ENCODE data around the gene TBL1X.
"Not testable (repeated sequence)": the region's sequence is repeated elsewhere in the genome, so short reads cannot be mapped to it uniquely, and the experiment has no call there.

Gene TBL1X

DNA sequence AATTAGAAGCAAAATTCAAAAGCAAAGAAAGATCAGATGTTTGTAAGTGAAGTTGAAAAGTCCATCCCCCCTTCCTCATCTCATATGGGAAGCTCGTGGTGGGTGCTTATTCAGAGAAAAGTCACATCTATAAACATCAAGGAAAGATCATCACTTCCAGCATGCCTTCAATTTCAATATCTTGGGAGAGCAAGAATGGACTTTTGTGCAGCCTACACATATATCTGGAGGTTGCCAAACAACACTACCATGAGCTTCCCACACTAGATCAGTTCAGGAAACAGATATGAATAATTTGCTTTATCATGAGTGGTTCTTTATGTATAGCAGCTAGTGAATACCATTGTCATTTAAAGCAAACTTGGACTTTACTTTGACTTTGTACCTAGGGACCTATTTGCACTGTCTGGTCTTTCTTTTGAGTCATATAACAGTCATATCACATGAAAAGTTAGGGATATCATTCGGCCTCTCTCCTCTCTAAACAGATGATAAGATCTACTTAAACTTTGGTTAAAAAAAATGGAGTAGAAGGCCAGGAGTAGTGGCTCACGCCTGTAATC, 5.6 kb upstream of the TBL1X start:
- no peak for DNase-seq

DNA sequence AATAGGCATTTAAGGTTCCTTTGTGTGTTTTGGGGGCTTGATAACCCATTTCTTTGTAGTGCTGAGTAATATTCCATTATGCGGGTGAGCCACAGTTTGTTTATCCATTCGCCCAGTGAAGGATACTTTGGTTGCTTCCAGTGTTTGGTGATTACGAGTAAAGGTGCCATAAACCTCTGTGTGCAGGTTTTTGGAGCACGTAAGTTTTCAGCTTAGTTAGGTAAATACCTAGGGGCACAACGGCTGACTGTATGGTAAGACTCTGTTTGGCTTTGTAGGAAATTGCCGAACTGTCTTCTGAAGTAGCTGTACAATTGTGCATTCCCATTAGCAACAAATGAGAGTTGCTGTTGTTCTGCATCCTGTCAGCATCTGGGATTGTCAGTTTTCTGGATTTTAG, 3.8 kb upstream of the TBL1X start:
- DNase-seq = no peak

DNA sequence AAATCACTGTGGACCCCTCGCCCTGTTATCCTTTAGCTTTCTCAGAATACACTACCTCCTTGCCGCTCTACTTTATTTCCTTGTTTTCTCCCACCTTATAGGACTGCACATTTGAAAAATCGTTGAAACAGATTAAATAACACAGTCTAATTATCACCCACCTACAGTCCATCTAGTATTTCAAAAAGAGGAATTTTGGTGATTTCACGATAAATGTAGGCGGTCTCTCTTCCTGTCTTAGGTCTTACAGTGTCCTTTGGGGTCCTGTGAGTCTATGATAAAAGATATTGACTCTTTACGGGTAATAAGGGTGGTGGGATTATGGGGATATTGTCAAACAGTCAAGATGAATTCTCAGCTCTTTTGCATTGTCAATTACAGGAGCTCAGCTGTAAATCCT, 2.4 kb upstream of the TBL1X start:
- DNase-seq = no peak

DNA sequence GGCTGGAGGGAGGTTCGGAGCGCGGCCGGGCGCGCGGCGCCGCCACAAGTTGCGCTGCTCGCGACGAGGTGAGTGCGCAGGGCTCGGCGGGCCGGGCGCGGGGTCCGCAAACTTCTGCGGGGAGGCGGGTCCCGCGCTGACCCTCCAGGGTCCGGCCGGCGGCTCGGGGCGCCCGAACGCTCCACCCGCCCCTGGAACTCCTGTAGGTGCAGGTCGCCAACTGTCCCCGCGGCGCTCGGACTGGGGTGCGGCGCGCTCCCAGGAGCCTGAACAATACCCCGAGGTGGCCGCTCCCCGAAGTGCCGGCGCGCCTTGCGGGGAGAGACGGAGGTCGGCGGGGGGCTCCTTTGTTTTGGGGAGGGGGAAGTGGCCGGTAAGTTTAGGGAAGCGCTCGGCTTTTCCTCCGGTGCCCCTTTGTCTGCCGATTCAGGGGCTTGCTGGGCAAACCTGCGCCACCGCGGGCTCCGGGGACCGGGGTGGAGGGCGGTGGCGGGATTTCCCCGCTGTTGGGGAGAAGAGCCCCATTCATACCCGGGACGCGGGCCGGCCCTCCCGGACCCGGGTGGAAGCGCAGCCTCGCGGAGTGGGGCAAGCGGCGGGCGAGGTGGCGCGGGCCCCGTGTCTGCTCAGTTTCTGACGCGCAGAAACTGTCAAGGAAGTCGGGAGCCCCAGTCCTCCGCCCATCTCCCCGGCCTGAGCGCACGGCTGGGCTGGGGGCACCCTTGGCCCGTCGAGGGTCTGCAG, 694 bp downstream of the TBL1X start:
- DNase-seq = peak; percentile 36

DNA sequence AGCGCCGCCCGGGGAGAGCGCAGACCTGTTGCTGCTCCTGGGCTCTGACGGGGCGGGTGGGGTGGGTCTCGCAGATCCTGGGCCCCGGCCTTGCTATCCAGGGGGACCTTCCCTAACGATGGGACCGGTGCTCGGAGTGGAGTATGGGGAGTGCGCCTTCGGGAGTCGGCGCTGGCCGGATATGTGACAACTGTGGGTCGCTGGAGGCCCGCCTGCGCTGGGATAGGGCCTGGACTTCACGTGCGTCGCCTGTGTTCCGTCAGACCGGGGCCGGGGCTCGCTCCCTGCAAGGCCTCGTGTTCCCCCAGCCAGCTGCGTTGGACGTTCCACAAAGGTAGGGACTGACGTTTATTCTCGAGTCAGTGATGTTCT, 1.3 kb downstream of the TBL1X start:
- peak; percentile 41 for DNase-seq

DNA sequence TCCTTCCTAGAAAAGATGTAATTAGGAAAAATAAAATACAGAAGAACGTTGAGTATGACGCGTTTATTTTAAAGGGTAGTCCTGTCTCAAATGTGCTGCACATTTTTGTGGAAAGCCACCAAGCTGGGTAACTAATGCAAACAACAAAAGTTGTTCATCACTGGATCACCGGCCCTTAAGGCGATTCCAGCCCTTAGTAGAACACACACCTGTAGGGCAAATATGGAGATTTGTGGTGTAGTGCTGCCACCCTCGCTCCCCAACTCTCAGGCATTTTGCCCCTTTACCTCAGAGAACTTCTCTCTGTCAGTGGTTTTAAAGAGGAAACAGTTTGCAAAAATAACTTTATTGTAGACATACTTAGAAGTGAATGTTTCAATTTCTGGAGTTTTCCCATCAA, 1.9 kb downstream of the TBL1X start:
- DNase-seq = no peak

DNA sequence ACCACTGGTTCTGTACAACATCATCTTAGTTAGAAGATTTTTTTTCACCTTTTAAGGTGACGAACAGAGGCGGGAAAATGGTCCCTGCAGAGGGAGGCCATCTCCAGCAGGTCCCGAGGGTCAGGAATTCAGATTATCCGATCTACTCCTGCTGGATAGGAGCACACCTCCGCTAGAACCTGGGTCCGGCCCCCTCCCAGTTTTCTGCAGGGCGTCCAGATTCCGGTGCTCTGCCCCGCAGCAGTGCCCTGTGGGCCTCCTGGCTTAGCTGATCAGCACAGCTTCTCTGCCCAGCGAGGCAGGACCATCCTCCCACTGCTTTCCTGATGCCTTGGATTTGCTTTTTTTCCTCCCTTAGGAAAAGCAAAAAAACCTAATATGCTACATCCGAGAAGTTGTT, 2.3 kb downstream of the TBL1X start:
- DNase-seq = no peak

DNA sequence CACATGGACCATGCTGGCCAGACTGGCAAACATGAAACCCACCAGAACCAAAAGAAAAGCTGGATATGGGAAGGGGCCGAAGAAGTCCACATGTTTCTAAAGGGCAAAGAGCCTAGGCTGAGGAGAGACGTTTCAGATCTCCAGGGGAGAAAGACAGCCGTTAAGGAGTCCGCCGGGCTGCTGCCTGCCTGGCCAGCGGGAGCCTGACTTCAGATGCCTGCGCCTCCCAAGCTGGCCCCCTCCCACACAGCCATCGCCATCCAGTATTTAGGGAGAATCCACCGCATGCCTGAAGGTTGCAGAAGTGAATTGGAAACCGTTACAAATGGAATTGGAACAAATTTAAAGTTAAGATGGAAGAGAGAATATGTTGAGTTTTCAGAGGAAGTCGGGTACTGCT, 2.9 kb downstream of the TBL1X start:
- DNase-seq = no peak

DNA sequence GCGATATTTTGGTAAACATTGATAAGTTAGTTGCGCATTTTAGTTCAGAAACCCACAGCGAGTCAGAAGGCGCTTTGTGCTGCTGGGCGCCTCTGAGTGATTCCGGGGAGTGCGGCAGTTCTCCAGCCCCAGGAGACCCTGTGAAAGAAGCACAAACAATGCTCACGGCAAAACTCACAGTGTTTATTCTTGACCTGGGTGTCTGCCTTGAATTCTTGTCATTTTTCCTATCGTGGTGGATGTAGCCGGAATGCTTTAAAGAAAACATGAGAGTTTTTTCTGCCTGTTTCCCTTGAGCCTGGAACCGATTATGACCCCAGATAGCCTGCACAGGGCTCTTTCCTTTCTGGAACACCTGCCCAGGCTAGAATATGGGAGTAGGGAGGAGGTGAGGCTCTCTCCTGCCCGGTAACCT, 6.7 kb downstream of the TBL1X start:
- DNase-seq = no peak

DNA sequence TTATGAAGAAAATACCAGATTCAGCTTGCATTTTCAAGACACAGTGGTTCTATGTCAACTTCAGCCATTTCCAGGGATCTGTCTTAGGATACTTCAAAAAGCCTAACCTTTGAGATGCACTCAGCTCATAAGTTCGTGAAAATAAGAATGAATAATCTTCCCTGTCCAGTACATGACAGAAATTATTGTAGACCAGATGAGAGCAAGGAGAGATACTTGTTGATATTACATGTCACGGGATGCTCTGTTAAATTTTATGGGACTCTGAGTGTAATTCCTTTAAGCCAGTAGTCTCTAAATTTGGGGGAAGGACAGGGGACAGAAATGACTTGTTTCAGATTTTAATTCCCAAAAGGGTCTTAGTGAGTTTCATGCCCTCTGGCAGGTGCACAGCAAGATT, 8.8 kb downstream of the TBL1X start:
- no peak for DNase-seq

DNA sequence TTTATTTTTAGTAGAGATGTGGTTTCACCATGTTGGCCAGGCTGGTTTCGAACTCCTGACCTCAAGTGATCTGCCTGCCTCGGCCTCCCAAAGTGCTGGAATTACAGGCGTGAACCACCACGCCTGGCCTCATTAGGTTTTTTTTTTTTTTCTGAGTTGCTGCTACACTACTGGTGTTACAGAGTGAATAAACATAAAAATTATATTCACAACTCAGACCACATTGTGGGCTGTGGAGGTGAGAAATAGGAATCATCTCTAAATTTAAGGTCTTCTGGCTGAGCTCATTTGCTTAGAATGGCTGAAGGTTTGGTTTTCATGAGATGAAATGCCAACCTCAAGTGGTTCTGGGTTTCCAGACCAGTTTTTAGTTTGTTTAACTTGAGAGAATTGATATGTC, 10.6 kb downstream of the TBL1X start:
- DNase-seq = not testable (repeated sequence)

DNA sequence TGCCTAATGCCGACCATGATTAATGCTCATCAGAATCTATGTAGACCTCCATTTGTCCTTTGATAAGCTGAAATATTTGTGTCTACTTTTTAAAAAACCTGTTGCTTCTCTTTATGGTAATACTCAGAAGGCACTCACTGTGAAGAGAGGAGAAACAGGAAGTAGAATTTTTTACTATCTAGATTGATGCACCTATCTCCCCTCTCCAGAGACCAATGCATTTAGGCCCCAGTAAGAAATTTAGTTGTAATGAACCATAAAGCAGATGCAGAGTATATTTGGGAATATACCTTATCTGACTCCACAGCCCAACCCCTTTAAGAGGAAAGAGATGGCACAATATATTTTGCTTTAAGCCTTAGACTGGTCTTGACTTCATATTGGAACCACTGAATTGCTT, 11.1 kb downstream of the TBL1X start:
- DNase-seq = no peak

DNA sequence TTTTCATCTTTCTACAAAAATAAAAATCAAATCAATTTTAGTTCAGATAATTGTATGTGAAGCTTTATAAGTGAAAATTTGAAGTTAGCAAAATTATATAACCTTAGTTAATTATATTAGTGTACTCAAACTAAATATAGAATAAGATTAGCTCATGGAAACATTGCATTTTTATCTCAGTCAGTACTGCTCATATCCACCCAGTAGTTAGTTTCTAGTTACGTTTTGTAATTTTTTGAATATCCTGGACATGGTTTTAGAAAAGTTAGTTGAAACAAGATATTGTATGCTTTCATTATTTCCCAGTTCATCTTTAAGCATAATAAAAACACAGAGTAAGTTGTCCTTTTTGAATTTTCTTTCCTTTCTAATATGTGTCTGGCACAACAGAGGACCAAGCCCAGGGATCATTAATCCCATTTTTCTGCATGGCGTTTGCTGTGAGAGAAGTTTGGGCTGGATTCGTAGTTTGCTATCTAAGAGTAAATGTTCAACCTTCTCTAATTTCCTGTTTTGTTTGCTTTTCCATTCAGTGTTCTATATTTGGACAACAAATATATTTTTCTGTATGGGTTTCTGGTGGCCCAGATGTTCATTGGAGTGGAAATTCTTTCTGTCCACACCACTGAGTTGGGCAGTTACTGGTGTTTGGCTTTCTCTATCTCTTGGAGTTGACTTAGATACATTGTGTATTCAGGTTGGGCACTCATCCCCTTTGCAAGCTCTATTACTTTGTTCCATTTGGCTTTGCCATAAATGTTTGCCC, 12.1 kb downstream of the TBL1X start:
- no peak for DNase-seq

DNA sequence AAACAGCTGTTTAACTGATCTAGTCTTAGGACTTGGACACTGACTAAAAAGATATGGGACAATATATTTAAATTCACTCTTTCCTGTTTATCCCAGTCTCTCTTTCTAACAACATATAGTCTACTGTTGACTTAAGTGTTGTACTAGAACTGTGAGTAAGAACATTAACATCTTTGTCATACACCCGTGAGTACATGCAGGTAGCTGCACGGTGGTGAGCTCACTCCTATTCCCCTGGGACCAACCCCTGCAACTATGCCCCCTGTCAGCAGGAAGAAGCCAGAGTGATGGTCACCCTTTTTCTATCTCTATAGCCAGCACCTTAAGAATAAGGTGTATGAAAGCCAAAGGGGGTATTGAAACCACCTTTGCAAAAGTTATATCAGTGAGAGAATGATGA, 17.6 kb downstream of the TBL1X start:
- DNase-seq = no peak

DNA sequence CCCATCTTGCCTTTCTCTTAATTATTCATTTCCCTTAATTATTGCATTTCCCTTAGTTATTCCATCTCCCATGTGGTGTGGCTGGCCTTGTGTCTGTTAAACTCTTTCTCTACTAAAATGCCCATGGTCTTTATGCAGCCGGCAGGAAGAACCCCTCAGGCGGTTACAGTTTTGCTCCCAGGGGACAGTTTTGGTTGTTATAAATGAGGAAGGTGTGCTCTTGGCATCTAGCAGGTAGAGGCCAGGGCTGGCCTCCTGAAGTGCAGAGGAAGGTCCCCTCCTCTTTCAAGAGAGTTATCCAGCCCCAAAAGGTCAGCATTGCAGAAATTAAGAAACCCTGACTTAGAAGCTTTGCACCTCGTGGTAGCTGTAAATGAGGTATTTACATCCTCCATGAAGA, 18.0 kb downstream of the TBL1X start:
- DNase-seq = no peak

DNA sequence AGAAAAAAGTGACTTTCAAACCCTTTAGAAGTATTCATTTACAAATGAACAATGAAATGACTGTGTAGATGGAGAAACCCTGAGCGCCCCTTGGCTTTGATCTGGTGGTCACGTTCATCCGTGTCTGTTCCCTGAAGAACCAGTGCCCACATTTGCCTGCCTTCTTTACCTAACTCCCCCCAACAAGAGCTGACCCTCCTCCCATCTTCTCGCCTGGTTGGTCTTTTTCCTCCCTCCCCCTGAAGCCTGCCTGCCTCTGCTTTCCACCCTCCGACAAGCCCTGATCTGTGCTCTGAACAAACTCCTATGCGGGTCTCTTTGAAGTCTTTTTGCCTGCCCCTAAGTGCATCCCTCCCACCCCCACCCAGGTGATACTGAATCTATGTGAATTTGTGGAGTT, 18.5 kb downstream of the TBL1X start:
- no peak for DNase-seq

DNA sequence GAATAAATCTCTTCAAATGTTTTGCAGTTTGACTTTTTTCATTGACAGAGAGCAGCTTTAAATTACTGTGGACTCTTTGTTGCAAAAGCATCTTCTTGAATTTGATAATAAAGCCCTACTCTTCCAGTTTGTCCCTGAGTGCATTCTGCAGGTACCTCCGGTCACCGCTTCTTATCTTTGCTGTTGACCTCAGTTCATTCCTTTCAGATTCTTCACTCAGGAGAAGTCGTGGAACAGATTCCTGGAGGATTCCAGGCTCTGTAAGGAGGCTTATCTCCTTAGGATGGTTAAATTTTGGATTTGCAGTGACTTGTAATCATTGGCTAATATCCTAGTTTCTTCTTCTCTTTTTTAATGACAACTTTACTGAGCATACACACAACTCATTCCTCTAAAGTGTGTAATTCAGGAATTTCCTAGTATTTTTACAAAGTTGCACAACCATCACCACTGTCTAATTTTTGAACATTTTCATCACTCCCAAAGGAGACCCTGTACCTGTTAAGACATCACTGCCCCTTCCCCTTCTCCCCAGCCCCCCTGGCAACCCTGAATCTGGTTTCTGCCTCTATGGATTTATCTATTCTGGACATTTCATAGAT, 22.0 kb downstream of the TBL1X start:
- DNase-seq = no peak

DNA sequence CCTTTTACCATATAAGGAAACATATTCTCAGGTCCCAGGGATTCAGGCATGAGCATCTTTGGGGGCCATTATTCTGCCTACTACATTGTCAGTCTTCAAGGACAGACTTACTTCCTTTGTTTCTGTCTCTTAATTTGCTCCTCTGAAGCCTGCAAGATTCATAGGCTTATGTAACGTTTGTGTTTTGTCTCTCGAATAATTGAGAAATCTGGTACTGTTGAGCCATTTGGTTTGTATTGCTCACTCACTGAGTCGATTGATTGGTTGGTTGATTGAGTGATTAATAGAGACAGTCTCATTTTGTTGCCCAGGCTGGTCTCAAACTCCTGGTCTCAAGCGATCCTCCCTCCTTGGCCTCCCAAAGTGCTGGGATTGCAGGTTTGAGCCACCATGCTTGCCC, 23.7 kb downstream of the TBL1X start:
- no peak for DNase-seq

DNA sequence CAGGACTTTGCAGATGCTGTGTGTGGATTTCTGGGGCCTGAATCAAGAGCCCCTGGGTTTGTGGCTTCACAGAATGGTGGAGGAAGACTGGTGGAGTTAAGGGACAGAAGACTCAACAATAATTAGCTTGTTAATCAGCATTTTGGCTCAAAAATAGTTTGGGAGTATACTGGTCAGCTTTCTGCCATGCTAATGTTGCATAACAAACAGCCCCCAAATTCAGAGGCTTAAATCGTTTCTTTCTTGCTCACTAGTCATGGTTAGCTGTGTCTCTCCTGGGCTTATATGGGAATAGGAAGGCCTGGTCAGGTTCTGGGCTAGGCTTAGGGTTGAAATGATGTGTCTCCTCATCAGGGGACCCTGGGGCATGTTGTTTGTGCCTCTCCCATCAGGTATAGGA, 24.4 kb downstream of the TBL1X start:
- no peak for DNase-seq

DNA sequence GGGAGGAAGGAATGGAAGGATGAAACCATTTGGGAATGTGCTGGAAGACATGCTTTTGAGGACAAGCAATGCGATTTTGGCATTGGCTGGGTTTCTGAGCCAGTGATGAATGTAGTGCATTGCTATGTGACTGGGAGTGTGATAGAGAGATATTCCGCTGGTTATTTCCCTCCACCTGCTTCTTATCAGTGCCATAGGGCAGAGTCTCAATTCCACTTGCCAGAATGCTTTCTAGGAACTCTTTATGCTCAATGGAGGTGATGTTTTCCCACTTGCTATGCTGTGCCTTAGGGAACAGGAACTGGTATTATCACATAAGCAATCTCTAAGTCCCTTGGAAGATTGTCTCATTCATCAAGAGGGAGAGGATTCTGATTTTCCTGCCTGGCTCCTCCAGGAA, 28.0 kb downstream of the TBL1X start:
- no peak for DNase-seq

DNA sequence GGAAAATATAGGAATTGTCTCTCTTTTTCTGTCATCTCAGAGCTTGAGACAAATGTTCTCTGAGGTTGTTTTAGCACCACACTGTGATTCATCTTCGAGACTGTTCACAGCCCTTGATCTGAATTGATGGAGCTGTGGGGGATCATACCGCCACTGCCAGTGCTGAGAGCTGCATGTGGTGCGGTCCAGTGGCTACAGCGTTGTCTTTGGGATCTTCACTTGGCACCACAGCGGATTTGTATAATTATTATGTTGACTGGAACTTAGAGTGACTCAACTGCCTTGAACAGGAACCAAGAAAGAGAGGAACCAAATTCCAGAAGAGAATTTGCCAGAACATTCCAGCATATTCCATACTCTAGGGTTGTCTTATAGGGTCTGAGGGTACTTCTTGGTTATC, 29.1 kb downstream of the TBL1X start:
- DNase-seq = no peak

DNA sequence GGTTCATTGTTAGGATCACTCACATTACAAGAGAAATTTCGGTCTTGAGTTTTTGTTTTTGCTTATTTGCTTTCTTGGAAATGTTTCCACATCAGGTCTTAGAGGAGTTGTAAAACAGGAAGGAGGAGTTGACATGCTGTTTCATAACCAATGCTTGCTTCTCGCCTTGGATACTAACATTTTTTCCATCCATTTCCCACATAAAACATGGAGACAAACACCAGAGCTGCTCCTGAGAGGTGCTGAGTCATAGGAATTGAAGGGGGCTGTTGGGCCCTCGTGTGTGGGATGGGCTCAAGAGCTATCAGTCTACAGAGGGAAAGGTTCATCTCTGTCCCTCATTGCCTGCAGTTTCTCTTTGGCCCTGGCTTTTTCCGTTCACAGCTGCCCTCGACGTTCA, 29.9 kb downstream of the TBL1X start:
- DNase-seq = no peak

DNA sequence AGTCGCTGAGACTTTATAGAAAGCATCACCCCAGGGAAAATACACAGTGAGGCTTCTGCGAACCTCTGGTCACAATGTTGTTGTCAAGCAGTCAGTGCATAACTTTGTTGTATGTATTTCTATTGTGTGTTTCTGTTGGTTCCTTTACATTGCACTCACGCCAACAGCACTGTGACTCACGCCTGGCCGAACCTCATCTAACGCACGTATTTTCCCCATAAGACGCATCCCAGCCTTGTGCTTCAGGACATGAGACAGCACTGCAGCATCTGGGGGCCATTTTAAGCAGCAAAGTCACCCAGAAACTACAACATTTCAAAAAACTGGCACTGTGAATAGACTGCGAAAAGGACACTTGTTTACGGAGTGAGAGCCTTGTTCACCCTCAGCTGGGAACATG, 30.6 kb downstream of the TBL1X start:
- no peak for DNase-seq

DNA sequence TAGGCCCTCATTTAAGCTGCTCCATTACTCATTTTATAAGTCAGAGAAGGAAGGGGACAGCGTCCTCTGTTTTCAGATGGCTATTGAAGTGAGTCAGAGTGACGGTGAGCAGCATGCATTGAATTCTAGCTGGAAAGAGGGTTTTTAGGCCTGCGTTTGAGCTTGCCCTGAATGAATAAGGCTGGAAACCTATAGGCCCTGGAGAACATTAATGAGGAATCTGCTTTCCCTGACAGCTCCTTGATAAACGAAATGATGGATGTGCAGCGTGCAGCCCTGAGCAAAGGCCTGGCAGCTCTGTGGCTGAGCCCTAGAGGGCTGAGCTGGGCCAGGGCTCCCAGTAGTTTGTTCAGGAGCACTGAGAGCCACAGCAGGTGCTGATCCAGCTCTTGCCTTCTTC, 33.4 kb downstream of the TBL1X start:
- DNase-seq = no peak

Measured in stimulated activated CD8-positive, alpha-beta memory T cell treated with anti-CD3 and anti-CD28 coated beads, Interleukin-4, amount 100 ng/mL, for 48 hours (primary cell).